ENCODE data around the gene HSPA12B.

HSPA12B gene

DNA sequence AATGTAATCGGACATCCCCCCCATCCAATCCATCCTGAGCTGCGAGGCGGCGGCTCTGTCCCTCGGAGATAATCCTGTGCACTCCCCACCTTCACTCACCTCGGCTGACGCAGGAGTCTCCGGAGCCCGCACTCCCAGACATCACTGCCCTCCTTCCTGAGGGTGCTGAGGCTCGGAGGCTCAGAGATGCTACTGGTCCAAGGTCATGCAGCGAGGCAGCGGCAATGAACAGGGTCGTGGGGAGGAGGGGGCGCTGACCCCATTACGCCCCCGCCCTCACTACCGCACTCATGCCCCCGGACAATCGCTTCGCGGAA is 34.6 kb downstream of the HSPA12B start:
- peak; percentile 29 for DNase-seq

DNA sequence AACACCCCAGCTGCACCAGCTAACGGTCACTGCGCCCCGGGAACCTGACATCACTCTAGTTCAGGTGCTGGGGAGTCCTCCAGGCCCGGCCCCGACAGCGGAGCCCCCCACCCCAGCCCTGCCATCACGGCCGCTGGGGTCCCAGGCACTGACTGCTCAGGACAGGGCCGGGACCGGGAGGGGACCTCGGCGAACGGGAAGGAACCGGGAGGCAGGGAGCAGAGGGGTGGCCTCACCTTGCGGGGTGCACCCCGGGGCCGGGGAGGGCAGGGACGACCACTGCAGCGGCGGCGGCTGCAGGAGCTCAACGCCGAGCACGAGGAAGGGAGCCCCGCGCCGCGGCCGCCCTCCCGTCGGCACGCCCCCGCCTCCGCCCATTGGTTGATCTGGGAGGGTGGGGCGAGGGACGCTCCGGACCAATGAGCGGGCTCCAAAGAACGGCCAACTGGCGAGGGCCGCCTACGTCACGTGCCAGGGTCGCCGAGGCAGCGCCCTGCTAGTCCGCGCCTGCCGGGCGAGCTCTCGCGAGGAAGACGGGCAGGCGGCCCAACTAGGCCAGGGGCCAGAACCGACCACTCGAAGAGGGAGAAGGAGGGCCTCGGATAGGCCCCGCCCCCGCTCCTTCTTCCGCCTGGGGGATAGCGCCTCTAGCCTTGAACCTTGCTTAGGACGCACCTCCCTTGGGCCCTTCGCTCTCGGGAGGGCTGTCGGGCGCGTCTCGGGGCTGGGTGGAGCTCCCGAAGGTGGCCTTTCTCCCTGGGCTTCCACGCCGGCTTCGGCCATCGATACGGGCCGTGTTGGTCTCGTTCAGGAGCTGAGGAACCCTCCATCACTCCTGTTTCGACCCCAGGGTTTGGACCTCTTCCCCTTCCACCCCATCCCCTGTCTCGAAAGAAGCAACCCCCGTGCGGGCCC is 35.2 kb downstream of the HSPA12B start, which contains the start of gene ADISSP:
TSS of gene ADISSP (minus strand) at position 327 of the 915 bp plus-strand sequence. CDS start 7,653 bp downstream, outside the sequence.
- peak; percentile 99 for DNase-seq

DNA sequence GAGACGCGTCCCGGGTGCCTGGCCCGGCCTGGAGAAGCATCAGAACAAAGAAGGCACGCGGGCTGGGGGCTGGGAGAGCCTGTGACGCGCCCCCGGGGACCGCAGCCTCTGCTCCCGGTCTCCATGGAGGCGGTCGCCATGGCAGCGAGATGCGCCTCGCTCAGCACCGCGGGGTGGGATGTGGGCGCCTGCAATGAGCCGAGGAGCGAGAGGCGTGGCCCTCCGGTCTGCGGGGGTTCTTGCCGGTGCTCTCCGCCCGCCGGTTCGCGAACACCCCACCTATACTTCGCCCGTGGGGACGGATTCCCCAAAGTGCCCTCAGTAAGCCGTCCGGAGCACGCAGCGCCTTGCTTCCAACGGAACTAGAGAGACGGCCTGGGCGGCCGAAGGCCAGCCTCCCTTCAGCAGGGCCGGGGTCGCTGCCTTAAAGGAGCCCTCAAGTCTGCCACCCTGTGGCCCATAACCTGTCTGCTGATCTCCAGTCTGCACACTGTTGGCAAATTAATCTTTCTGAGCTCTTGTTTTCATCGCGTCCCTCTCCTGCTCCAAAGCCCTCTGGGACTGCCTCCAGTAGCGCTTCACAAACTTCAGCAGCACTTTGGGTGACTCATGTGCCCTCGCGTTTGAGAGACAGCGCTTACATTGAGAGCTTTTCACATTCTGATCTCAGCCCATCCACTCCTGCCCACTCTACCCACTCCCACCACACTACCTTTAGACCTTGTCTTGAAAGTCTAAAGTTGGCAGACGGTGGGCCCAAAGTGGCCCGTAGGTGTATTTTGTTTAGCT is 36.1 kb downstream of the HSPA12B start:
- peak; percentile 86 for DNase-seq

DNA sequence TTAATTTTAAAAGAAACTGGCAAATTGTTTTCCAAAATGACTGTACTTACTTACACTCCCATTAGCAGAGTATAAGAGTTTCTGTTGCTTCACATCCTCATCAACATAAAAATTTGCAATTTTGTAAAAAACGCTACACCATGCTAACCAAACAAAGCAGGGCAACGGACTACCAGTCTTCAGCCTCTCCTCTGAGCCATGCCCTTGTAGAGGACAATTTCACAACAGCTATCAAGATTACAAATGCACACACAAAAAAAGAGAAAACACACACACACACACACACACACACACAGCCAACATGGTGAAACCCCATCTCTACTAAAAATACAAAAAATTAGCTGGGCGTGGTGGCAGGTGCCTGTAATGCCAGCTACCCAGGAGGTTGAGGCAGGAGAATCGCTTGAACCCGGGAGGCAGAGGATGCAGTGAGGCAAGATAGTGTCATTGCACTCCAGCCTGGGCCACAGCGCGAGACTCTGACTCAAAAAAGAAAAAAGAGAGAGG is 39.1 kb downstream of the HSPA12B start:
- DNase-seq: no peak

DNA sequence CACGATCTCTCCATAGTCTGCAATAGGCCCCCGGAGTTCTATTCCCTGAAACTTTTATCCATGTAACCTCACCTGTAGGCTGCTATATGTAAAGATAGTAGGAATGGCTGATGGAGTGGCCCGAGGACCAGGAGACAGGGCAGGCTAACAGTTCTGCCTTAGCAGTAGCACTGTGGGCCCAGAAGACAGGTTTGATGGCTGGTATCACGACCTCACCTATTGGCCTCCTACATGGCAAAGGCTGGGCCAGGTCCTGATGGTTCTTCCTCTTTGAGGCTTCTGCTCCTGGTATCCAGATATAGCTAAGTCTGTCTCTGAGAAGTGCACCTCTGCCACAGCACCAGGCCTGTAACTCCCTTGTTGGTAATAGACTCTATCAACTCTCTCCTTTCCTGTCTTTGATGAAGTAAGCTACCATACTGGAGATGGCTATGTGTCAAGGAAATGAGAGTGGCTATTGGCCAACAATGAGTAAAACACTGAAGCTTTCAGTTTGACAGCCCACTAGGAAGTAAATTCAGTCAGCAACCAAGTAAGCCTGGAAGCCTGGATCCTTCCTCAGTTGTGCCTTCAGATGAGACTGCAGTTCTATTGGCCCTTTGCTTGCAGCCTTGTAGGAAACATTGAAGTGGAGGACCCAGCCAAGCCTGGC is 43.1 kb downstream of the HSPA12B start:
- no peak for DNase-seq

DNA sequence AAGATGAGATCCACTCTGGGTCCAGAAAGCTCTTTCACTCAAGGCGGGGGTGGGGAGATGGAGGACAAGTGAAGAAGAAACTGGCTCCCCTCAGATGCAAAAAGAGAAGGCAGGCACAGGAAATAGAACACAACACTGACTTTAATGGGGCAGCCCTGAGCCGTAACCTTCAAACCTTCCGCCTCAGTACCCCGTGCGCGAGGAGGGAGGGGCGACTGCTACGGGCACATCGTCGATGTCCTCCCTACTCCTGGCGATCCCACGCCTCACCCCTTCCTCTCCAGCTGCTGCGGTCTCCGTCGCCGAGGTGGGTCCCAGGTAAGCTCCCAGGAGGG is 44.9 kb downstream of the HSPA12B start:
- DNase-seq: no peak

DNA sequence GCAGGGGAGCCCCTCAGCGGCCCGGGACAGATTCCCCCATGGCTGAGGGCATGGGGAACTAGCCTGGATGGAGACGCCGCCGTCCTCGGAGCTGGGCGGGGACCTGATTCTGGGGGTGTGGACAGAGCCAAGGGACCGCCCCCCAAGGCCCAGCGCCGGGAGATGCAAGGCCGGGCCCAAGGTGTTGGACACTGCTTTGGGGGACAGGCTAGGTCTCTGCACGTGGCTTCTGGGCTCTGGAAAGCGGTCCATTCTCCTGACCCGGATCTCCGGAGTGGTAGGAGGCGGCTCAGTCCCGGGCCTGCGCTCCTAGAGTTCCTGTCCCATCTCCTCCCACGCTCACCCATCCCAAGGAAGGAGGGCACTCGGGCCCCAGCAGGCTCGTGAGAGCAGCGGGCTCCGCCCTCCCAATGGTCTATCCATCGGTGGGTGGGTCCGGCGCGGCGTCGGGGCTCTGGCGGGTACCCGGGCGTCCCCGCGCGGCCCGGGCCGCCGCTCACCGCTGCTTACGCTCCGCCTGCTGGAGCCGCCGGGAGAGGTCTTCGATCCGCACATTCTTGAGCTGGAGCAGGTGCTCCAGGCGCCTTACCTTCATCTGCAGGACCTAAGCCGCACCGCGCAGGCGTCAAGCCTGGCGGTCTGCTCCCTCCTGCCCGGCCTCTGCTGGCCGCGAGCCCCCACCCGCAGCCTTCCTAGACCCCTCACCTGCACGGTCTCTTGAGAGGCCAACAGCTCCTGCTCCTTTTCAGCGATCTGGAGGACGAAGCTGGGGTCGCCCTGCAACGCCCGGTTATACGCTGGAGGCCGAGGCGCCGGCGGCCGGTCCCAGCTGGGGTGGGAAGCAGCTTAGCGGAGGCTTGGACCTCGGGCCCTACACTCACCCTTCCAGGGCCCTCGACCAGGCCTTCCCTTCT is 45.5 kb downstream of the HSPA12B start:
- DNase-seq: no peak

DNA sequence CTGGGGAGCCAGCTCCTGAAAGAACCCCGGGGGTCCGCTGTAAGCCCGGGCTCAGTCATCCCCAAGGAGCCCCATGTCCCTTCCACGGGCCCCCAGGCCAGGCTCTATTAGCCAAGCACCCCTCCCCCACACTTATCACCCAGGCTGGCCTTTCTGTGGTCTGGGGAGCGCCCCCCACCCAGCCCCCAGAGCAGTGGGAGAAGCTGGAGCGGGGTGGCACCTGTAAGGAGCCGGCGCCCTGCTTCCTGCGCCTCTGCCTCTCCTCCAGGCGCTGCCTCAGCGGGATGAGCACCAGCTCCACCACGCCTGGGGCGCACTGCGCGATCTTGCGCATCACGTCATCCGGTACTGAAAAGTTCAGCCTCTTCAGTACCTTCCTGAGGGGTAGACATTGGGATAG is 46.5 kb downstream of the HSPA12B start:
- DNase-seq: no peak

DNA sequence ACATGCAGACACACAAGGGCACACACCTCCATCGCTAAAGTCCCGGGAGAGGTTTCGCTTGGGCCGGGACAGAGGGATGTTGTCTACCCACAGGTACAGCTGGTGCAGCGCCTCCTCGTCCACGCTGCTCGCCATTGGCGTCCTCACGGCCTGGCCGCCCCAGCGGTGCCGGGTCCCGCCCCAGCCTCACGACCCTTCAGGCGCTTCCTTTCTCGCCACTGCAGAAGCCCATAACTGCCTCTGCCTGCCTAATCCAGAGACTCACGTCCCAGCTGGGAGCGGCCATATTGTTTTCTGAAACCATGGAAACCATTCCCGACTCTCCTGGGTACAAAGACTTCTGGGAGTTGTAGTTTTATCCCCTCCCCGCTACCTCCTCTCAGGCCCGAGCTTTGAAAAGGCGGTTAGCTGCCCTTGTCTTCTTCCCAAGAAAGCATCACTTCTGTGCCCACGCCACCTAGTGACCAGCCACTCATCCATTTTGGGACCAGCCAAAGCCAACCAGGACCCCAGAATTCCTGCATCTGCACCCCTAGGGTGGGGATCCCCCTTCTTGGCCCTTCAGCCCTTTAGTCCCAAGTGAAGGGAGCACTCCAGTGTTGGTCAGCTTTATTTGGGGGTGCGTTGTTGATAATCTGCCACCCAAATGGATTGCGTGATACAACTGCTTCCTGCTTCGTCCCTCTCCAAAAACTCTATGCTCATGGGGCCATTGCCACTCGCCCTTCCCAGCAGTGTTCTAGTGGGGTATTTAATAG is 48.8 kb downstream of the HSPA12B start, which contains the start of gene SPEF1:
TSS of gene SPEF1 (minus strand) at position 296 of the 758 bp plus-strand sequence. CDS start at position 135, 161 bp downstream.
- DNase-seq: peak; percentile 91

DNA sequence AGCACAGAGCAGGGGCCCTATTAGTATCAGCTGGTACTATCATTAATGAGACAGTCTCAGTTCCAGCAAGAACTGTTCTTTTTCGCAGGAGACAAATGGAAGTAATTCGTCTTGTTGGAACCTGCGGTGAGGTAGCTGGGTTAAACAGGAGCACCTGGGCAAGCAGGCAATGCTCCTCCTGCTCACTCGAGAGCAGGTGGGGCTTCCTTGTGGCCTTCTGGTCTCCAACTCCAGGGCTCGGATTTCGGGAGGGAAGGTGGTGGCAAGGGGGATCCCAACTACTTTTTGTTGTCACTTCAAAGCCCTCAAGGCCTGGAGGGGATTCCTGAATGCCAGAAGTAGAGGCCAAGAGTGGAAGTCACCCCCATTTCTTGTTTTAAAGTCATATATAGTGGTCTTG is 50.1 kb downstream of the HSPA12B start:
- no peak for DNase-seq

DNA sequence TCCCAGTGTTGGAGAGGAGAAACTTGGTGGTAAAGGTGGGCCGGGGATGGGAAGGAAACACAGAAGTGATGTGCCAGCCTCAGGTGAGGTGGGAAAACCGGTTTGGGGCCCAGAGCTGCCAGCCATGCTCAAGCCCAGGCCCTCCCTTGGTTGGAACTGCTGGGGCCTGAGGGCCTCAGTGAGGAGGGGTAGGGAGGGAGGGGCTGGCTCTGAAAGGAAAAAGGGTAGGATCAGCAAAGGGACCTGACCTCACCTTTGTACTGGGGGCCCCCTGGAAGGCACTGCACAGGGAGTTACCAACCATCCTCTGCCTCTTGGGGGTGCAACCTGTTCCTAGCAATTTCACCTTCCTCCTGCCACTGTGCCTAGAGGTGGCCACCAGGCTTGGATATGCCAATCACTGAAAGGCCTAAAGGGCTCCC is 50.6 kb downstream of the HSPA12B start:
- no peak for DNase-seq

DNA sequence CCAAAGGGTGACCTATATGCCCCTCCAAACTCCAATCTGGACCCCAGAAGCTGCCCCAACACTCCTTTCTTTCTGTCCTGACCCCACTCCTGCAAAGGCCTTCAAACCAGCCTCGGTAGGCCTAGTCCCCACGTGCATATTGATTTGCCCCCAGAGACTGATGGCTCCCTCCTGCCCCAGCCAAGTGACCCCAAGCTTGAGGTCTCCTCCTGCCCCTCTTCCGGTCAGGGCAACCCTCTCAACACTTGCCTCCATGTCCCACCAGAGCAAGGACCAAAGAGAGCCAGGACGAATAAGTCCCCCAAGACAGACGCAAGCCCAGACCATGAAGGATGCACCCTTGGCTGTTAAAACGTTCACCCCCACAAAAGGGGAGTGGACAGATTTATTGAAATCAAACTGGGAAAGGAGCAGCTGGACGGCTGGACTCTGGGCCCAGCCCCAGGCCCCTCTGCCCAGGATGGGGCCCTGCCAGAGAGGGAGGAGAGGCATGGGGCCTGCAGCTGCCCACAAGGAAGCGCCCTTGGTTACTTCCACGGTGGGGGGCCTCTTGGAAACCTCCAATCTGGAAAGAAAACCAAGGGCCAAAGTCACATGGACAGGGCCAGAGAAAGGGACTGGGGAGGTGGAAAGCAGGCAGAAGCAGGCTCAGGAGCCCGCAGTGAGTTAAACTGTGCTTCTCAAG is 51.2 kb downstream of the HSPA12B start:
- DNase-seq: no peak

DNA sequence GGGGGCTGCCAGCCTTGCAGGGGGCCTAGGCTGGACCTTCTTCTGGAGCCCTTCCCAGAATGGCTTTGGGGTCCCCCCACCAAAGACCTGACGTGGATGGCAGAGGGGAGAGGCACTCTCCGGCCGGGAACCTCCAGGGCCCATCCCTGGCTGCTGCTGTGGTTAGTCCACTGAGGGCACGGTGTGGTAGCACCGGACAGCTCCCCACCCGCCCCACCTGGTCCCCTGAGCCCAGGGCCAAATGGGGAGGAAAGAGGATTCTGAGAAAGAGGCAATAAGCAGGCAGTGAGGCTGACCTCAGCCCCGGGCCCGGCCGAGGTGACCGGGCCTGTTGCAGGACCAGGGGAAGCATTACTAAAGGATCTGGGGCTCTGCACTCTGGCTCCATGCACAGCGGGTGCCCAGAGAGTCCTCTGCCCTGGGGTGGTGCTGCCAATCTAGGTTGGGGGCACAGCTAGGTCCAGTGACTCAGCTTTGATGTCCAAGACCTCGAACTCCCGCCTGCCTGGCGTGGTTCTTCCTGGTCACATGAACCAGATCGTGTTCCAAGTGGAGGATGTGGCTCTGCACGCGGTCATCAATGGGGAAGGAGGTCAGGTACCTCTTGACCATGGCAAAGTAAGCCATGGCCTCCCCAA is 51.9 kb downstream of the HSPA12B start:
- no peak for DNase-seq

DNA sequence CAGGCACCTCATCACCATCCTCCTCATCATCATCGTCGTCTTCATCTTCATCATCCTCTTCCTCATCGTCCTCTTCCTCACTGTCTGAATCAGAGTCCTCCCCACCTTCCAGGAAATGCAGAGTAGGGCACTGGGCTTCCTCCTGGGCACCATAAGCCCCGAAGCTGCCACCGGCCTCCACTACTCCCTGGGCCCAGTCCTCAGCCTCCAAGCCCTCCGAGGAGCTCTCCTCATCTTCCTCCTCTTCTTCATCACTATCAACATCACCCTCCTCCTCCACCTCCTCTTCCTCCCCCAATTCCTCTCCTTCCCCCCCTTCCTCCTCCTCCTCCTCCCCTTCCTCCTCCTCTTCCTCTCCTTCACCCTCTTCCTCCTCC is 52.4 kb downstream of the HSPA12B start:
- no peak for DNase-seq

DNA sequence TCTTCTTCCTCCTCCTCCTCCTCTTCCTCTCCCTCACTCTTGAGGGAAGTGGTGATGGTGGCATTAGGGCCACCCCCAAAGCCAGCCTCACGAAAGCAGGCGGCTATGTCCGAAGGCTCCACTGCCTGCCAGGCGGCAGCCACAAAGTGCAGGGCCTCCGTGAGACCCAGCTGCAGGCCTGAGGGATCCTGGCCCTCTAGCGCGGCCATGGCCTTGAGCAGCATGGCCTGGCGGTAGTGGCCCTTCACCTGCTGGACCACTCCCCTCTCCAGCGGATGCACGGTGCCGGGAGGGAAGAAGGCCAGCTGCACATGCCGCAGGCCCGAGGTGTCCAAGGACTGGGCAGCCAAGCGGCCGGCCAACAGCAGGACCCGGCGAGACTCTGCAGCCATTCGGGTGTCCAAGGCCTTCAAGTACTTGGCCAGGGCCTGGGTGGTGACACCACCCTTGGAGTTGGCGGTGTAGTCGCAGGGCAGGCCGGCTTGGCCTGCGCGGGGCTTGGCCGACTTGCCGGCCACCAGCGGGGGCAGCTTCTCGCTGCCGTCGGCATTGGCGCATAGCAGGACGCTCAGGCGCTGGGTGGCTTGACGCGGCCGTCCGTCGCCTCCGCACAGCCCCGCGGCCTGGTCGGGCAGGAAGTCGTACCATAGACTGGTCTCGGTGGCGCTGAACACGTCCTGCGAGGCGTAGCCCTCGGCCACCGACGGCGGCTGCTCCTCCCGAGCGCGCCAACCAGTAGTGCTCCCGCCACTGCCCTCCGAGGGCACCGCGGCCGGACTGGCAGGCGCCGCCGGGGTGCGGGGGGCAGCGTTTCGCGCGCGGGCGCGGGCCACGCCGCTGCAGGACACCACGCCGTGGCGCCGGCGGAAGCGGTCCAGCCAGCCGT is 53.0 kb downstream of the HSPA12B start:
- DNase-seq: no peak

DNA sequence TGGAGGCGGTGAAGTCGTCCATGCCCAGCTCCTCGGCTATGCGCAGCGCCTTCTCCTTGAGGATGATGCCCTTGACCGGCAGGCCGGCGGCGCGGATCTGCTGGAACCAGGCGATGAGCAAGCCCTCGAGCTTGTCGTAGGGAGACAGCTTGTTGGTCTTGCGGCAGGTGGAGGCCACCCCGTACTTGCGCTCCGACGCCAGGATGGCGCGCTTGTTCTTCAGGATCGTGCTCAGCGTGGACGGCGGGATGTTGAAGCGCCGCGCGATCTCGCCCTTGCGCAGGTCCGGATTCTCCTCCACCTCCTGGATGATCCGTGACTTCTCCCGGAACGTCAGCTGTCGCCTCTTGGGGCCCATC is 53.6 kb downstream of the HSPA12B start:
- DNase-seq: peak; percentile 73

DNA sequence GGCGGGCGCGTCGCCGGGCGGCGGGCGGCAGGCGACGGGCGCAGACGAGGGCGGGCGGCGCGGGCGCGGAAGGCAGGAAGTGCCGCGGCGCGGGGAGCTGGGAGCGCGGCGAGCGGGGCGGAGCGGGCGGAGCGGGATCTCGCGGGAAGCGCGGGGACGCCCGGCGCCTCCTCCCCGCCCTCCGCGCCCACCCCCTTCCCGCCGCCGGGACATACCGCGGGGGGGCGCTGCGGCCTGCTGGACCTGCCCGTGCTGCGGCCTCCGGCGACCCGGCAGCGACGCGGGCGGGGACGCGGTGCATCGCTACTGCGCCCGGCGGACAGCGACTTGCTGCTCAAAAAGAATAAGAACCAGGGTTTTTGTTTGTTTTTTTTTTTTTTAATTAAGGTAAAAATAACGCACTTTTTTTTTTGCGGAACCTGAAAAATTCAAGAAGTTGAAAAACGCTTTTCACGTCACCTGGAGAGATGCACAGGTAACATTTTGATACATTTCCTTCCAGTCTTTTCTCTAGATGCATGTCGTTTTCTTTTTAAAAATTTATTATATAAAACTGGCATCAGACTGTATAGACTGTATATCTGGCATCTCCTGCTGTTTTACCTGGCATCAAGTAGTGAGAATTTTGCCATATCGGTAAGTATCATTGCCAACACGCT is 54.3 kb downstream of the HSPA12B start, which contains the start of gene CENPB:
TSS of gene CENPB (minus strand) at position 76 of the 659 bp plus-strand sequence. CDS start 257 bp downstream, outside the sequence.
- peak; percentile 93 for DNase-seq

DNA sequence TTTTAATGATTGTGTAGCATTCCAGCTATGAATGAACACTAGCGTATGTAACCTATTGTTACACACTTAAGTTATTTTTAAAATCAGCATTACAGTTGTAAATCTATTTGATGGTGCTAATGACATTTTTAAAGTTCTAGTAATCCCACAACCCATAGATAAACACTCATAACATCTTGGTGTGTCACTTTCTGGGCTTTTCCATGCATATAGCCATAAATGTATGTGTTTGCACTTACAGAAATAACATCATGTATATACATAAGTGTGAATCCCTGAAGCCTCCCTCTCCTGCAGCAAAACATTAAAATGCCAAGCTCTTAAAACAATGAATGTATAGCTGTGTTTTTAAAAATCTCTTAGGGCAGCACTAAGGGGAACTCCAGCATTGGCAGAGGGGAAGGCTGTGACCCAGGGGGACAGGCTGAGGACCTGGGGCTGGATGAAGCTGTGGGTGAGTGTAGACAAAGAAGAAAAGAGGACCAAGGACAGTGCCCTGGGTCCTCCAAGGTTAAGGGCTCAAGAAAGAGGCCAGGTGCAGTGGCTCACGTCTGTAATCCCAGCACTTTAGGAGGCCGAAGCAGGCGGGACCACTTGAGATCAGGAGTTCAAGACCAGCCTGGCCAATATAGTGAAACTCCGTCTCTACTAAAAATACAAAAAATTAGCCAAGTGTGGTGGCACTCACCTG is 55.0 kb downstream of the HSPA12B start:
- no peak for DNase-seq
